Hippocampal formation (tissue), 2 donors: ENCODE data around the gene GABPB2.
"Not testable (repeated sequence)": the region's sequence is repeated elsewhere in the genome, so short reads cannot be mapped to it uniquely, and the experiment has no call there.

Experiments used
- DNase-seq, 2 donors: peaks; one replicate each; lab custom pipeline; 2025; lab: John Stamatoyannopoulos, UW

The GABPB2 gene

GRCh38 chr1:151060007-151060656 lies 10.4 kb upstream of the GABPB2 start, which contains the start of gene MLLT11:
Gene MLLT11 (plus strand): TSS chr1:151060397. CDS start chr1:151067225, 6,828 bp downstream.
- peak; percentile 48 to 79 for DNase-seq

GRCh38 chr1:151060657-151061421 lies 9.7 kb upstream of the GABPB2 start:
- no peak for DNase-seq

- no peak for DNase-seq
Measured at GRCh38 chr1:151061704-151062103, 8.9 kb upstream of the GABPB2 start.

- DNase-seq: no peak
Measured at GRCh38 chr1:151062741-151063371, 7.7 kb upstream of the GABPB2 start.

GRCh38 chr1:151065089-151065645 lies 5.4 kb upstream of the GABPB2 start:
- DNase-seq: no peak

- no peak for DNase-seq
Measured at GRCh38 chr1:151067185-151067584, 3.4 kb upstream of the GABPB2 start.

- no peak for DNase-seq
Measured at GRCh38 chr1:151069103-151069486, 1.5 kb upstream of the GABPB2 start.

GRCh38 chr1:151072224-151072623 lies 1.7 kb downstream of the GABPB2 start:
- no peak for DNase-seq

GRCh38 chr1:151085953-151086559 lies 15.5 kb downstream of the GABPB2 start:
- no peak for DNase-seq

- not testable (repeated sequence) for DNase-seq
Measured at GRCh38 chr1:151097426-151097825, 26.9 kb downstream of the GABPB2 start.

GRCh38 chr1:151098126-151098525 lies 27.6 kb downstream of the GABPB2 start:
- DNase-seq: no peak

- no peak for DNase-seq
Measured at GRCh38 chr1:151104630-151105029, 34.1 kb downstream of the GABPB2 start.

- DNase-seq: no peak
Measured at GRCh38 chr1:151106894-151107293, 36.3 kb downstream of the GABPB2 start.

- DNase-seq: no peak
Measured at GRCh38 chr1:151108331-151108730, 37.8 kb downstream of the GABPB2 start.

- no peak for DNase-seq
Measured at GRCh38 chr1:151113877-151114276, 43.3 kb downstream of the GABPB2 start.

- DNase-seq: no peak
Measured at GRCh38 chr1:151124763-151125403, 54.3 kb downstream of the GABPB2 start.

- no peak for DNase-seq
Measured at GRCh38 chr1:151128800-151129199, 58.2 kb downstream of the GABPB2 start.

GRCh38 chr1:151130987-151131586 lies 60.5 kb downstream of the GABPB2 start:
- DNase-seq: peak; percentile 48 to 64

GRCh38 chr1:151131701-151132334 lies 61.3 kb downstream of the GABPB2 start:
- no peak for DNase-seq

GRCh38 chr1:151132335-151133017 lies 61.9 kb downstream of the GABPB2 start:
- no peak for DNase-seq
